Activated gamma-delta T cell treated with anti-CD3 and anti-CD28 coated beads, Interleukin-2, amount 50 U/mL, for 16 hours (primary cell): Measurements from ENCODE around the gene NHERF1.

ENCODE experiments used
- DNase-seq: peaks from one replicate; pipeline ENCODE4 v3.0.0-alpha.2; 2020; ENCODE audit warnings: low read depth

Gene NHERF1

DNA sequence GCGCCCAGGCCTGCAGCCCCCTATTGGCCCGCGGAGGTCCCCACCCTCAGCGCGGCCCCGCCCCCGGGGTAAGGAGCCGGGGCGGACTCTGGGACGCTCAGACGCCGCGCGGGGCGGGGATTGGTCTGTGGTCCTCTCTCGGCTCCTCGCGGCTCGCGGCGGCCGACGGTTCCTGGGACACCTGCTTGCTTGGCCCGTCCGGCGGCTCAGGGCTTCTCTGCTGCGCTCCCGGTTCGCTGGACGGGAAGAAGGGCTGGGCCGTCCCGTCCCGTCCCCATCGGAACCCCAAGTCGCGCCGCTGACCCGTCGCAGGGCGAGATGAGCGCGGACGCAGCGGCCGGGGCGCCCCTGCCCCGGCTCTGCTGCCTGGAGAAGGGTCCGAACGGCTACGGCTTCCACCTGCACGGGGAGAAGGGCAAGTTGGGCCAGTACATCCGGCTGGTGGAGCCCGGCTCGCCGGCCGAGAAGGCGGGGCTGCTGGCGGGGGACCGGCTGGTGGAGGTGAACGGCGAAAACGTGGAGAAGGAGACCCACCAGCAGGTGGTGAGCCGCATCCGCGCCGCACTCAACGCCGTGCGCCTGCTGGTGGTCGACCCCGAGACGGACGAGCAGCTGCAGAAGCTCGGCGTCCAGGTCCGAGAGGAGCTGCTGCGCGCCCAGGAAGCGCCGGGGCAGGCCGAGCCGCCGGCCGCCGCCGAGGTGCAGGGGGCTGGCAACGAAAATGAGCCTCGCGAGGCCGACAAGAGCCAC lies at the start of gene NHERF1:
Gene NHERF1 (plus strand): TSS at position 100 of the 750 bp plus-strand sequence. CDS start 219 bp downstream, at position 319.
- peak; percentile 91 for DNase-seq

DNA sequence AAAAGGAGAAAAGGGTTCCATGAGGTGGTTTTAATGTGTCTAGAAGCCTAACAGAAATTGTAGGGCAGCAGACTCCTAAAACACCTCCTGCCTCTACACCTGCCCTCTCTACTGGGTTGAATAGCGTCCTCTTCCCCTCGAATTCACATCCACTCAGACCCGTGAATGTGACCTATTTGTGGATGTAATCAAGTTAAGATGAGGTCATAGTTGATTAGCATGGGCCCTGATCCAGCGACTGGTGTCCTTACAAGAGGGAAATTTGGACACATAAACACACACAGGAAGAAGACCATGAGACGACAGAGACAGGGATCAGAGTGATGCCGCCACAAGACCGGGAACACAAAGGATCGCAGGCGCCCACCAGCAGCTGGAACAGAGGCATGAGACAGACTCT lies 49.2 kb upstream of the NHERF1 start:
- no peak for DNase-seq

DNA sequence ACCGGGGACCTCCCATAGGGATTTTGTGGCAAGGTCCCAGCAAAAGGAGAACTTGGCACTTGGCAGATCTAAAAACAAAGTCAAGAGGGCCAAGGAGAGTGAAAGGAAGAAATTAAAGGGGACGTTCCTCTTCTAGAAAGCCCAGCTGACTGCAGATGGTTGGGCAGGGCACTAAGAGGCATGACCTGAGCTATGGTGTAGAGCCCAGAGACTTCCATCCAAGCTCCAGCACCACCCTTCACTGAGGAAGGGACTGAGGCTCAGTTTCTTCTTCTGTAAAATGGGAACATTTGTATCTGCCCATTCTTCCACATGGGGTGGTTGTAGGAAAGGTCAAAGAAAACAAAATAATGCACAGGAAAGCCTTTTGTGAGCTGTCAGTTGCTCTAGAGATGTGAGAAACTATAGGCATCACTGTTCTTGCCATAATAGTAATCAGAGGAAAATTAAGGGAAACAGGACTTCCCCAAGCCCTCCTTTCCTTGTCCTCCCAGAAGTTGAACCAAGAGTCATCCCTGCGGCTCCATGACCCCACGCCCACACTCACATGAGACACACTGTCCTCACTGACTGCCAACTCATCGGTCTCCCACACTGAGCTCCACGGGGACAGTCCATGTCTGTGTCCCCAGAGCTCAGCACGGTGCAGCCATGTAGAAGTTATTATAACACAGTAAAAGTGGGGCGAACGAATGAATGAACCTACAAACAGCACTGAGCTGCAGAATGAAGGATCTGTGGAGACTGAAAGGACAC lies 46.1 kb upstream of the NHERF1 start:
- DNase-seq: no peak

DNA sequence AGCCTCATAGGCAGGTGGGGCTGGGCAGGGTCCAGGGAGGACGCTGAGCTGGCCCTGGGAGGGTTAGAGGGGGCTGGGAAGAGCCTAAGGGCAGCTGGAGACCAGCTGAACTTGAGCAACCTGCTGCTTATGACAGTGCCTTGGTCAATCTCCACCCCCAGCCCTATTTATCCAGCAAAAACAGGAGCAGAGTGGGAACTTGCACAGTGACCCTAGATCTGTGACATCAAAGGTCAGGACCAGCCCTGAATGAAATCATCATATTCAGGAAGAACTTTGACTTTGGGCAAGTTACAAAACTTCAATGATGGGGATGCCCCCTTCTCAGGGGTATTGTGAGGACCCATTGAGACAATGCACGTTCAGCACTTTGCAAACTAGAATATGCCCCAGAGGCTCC lies 45.1 kb upstream of the NHERF1 start:
- no peak for DNase-seq

DNA sequence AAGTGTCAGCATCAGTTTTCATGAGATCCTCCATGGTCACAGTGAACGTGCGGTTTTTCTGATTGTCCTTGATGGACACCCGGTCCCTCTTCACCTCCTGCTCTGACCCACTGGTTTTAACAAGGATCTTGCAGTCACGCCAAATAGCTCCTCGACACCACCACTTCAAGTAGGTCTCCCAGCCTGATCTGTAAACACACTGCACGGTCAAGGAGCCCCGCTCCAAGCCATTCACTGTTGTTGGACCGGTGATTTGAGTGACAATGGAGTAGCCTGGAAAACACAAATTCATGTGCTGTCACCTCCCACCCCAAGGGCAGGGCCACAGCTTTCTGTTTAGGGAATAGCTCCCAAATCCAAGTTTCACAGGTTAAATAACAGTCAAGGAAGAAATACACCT lies 43.9 kb upstream of the NHERF1 start:
- no peak for DNase-seq

DNA sequence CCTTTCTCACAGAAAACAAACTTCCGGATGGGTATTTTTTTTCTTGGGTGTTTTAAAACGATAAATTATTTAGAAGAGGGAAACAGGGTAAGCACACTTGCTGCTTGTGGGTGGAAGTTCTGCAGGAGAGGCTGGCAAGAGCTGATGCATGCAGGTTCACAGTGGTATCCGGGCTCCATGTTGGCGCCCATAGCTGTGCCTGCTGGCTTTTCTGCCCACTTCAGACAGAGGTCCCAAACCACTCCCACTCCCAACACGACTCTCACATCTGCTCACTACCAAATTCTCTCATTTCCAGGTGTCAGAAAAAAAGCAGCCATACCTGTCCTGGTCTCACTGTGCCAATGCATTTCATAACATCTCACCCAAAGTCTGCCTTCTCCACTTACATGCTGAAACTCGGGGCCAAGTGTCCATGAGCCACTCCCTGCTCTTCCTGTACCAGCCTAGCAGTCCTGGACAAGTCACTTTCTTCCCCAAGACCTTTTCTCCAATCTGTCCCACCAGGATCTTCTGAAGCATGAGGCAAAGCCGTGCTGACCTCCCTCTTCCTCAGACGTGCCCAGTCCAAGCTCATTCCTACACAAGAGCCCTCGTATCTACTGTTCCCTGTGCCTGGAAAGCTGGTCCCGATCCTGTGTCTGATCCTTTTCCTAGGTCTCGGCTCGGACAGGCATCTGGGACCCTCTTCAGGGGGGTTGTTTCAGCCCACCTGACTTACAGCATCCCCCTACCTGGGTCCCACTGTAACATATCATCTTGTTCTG lies 37.2 kb upstream of the NHERF1 start:
- no peak for DNase-seq

DNA sequence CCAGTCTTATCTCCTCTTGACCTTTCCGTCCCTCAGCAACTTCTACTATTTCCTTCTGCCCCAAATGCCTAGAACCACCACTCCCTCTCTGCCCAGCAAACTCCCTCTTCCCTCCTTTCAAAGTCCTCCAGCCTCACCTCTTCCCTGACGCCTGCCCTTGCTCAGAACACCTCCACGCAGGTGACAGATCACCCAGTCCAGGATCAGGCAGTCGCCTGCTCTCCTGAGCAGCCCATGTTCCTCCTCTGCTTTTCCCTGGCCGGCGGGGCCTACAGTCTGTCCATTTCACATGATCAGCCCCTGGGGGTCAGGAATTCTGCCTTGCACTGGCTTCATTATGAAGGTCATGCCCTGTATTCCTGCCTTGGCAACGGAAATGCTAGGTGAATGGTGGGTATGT lies 36.1 kb upstream of the NHERF1 start:
- no peak for DNase-seq

DNA sequence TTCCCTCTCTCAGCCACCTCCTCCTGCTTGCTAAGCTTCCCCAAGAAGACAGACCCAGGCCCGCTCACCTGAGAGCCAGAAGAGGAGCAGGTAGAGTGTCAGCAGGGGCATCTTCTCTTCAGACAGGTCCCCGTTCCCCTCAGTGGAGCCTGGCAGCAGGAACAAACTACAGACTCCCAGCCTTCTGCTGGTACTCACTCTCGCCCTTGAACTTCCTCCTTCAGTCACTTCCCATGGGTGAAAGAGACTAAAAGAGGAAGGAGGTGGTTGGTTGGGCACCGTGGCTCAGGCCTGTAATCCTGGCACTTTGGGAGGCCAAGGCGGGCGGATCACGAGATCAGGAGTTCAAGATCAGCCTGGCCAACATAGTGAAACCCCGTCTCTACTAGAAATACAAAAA lies 35.7 kb upstream of the NHERF1 start, which contains the start of gene CD300LF:
Gene CD300LF (minus strand): TSS at position 168 of the 400 bp plus-strand sequence. CDS start 57 bp downstream, at position 111.
- DNase-seq: no peak

DNA sequence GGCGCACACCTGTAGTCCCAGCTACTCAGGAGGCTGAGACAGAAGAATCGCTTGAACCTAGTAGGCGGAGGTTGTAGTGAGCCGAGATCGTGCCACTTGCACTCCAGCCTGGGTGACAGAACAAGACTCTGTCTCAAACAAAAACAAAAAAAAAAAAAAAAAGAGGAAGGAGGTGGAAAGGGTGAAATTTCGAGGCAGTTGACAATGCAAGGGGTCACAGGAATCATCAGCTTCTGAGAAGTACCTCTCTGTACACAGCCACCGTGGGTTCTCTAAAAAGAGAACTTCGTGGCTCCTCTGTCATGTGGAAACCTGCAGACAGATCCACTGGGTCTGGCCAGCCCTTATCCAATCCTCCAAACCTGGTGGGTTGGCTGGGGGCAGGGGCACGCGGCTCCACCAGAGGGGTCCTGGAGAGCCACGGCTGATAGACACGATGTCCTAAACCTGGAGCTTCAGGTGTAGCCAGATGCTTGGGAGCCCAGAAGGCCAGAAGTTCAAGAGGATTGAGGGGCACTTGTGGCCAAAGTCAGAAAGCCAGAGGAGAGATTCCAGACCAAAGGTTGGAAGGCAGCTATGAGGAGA lies 35.2 kb upstream of the NHERF1 start:
- no peak for DNase-seq

DNA sequence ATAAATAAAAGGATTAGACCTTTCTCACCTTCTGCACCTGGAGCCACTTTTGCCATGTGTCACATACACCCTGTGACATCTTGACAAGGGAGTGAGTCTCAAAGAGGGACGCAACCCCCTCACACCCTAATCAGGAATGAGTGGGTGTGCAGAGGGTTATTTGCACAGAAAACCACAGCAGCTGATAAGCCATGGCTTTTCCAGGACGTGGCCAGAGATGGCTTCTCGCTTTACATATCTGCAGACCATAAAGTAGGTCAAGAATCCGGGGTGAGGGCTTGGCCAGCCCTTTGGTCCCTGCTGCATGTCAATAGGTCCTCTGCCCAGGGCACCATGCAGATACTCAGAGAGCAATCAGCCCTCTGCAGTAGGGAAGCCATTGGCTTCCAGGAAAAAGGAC lies 33.3 kb upstream of the NHERF1 start:
- no peak for DNase-seq

DNA sequence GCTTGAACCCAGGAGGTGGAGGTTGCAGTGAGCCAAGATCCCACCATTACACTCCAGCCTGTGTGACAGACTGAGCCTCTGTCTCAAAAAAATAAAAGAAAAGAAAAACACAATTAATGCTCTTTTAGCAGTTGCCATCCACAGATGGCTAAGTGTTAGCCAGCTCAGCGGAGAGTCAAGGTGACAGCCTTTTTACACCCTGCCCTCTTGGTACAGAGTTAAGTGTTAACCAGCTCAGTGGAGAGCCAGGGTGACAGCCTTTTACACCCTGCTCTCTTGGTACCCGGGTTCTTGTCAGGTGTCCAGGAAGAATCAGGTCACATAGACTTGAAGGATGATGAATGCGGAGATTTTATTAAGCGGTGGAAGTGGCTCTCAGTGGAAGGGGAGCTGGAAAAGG lies 27.9 kb upstream of the NHERF1 start:
- DNase-seq: no peak

DNA sequence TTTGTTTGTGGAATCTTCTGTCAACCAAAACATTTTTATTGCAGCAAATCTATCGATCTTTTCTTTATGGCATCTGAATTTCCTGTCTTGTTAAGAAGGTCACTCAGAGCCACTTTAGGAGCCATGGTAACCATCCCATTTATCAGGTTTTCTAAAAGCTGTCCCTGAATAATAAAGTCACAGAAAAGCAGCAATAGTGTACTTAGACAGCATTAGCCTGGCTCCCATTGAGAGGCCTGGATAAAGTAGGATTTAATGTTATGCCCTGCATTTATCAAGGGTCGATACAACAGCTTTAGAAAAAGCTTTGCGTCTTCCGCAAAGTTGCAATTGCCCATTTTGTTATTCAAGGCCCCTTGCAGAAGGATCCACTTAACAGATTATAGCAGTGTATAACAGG lies 25.6 kb upstream of the NHERF1 start:
- no peak for DNase-seq

DNA sequence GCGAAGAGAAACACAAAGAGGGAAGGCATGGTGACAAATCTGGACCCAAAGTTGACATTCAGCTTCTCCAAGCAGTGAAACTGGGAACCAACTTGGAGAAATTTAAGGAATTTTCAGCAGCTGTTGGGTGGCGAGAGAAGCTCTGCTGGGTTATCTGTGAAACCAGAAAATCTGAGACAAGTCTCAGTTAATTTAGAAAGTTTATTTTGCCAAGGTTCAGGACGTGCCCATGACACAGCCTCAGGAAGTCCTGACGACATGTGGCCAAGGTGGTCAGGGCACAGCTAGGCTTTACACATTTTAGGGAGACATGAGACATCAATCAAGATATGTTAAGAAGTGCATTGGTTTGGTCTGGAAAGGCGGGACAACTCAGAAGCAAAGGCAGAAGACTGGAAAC lies 24.5 kb upstream of the NHERF1 start:
- no peak for DNase-seq

DNA sequence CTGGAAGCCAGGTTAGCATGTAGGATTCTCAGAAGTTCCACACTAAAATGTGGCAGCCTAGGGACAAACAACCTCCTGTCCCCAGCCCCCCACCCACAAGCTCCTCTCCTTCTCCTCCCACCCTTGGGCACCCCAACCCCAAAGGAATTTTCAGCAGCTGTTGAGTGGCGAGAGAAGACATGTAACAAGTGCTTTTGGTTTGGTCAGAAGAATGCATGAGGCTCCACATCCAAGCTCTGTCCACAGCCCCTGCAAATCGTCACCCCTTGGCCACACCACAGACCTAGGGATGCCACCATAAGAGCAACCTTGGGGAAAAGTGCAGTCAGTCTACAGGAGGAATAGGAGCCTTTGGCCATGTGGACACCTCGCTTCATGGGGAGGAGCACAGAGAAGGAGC lies 23.3 kb upstream of the NHERF1 start:
- no peak for DNase-seq

DNA sequence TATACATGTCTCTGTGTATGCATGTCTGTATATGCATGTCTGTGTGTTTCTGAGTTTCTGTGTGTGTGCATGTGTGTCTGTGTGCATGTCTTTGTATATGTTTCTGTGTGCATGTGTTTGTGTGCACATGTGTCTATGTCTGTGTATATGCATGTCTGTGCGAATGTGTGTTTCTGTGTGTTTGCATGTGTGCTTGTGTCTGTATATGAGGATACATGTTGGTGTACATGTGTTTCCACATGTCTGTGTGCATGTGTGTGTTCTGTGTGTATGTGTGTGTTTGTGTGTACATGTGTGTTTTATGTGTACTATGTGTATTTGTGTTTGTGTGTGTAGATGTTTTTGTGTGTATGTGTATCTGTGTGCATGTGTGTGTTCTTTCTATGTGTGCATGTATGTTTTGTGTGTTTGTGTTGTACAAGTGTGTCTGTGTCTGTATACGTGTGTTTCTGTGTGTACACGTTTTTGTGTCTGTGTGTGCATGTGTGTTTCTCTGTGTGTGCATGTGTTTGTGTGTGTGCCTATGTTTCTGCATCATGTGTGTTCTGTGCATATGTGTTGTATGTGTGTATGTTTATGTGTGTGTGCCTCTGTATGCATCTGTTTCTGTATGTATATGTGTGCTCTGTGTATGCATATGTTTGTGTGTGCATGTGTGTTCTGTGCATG lies 20.3 kb upstream of the NHERF1 start:
- DNase-seq: no peak

DNA sequence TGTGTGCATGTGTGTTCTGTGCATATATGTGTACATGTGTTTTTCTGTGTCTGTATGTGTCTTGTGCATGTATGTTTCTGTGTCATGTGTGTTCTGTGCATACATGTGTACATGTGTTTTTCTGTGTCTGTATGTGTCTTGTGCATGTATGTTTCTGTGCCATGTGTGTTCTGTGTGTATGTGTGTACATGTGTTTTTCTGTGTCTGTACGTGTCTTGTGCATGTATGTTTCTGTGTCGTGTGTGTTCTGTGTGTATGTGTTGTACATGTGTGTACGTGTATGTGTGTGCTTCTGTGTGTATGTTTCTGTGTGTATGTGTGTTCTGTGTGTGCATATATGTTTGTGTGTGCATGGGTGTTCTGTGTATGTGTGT lies 19.7 kb upstream of the NHERF1 start:
- no peak for DNase-seq

DNA sequence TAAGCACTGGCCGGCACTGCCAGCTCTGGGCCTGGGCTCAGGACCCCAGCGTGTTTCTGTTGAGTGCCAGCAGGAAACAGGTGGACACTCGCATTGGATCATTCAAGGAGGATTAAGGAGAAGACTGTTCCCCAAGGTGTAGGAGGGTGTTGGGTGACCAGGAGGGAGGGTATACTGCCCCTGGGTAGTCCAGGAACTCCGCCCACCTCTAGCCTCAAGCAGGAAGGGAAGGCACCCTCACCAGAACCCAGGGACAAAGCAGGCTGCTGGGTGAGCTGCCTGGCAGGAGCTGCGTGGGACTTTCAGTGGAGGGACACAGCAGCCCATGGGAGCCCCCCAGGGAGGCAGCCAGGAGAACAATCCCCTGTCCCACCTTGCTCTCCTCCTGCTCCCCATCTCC lies 19.1 kb upstream of the NHERF1 start:
- DNase-seq: no peak

DNA sequence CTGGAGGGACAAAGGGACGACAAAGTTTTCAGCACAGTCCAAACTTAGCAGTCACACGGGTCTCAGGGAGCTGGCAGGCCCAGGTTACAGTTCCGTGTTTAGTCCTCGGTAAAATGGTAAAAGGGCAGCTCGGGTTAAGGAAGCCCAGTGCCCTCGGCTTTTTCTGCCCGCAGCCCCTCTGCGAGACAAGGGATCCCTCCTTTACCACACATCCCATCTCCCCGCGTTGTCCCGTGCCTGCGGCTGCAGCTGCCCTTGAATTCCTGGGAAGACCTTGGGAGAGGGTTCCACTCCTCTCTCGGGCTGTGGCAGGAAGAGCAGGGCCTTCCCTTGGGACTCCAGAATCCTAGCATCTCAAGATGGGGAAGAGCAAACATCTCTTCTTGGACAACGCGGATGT lies 18.6 kb upstream of the NHERF1 start:
- no peak for DNase-seq

DNA sequence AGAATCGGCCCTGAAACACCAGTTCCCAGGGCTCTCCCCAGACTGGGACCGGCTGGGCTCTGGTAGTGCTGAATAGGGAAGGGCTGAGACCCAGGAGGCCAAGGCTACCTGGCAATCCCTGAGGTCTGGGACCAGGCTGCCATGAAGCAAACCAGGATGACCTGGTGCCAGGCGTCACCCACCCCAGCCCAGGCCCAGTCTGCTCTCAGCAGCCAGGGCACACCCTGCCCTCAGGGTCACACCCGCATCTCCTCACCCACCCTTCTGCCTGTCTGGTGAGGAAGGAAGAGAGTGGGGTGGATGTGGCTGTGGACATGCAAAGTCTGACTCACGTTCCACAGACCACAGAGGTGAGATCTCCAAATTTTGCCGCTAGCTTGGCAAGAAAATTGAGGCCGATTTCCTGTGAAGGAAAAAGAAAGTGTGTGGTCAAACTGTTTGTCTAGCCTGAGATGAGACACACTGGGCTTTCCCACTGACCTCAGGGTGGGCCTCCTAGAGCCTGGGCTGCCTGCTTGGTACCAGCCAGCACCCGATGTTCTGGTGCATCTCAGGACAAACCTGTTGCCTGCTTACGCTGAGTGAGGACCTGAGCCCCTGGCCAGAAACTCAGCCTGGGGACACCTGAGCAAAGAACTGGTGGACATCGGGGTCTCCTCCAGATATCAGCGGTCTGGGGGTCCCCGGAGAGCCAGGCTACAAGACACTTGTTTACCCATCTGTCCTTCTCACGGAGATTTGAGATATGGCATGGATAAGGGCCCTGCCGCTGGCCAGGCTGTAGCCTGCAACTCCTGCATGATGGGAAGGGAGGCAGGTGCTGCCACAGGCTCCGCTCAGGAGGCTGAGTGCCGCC lies 17.7 kb upstream of the NHERF1 start:
- peak; percentile 66 for DNase-seq

DNA sequence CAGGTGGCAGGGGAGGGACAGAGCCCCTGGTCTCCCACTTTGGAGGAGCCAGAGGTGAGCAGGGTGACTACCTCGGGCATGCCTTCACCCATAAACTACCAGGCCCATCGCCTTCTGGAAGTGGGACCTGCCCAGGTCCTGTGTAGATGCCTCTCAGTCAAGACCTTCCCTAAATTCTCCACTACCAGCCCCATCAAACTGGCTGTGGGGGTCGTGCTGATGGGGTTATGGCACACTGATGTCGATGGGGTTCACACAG lies 17.2 kb upstream of the NHERF1 start:
- no peak for DNase-seq
